Gastroesophageal sphincter (tissue), 3 donors: ENCODE data around the gene ZNF501.

Experiments used
- POLR2AphosphoS5 ChIP-seq: sonication (generic); formaldehyde crosslinking; IDR thresholded peaks from one replicate; pipeline ENCODE4 v1.6.1; 2017; ENCODE audit warnings: antibody characterized with exemption
- TF ChIP-seq, protein P1 (sequence below), 4 experiments: fragments of 200-600 bp in 2 of 4; fragments of 450-650 bp in 2 of 4; sonication (generic) in 1 of 4; IDR thresholded peaks; one replicate each; pipeline ENCODE4 v1.5.1; 2017 to 2019; ENCODE audit warnings: antibody characterized with exemption in 4 of 4, mild to moderate bottlenecking in 2 of 4, moderate library complexity in 2 of 4

DNA sequence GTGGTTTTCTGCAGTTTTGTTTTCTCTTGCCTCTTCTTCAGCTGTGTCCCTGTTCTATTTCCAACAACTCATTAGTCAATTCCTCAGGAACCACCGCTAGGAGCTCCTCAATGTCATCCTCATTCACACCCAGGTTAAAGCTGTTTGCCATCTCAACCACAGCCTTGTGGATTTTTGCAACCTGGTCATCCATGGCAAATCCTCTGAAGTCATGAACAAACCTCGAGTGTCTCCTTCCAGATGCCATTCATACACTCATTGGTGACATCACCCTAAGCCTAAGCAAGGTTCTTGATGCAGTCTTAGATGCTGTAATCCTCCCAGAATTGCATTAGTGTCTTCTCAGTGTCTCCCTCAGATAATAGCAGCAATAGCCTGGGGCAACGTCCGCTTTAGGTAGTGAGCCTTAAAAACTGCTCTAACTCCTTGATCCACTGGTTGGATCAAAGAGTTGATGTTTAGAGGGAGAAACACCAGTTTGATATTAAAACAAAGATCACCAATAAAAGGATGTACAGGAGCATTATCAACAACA, 48.4 kb upstream of the ZNF501 start:
- TF ChIP-seq, protein P1, sequence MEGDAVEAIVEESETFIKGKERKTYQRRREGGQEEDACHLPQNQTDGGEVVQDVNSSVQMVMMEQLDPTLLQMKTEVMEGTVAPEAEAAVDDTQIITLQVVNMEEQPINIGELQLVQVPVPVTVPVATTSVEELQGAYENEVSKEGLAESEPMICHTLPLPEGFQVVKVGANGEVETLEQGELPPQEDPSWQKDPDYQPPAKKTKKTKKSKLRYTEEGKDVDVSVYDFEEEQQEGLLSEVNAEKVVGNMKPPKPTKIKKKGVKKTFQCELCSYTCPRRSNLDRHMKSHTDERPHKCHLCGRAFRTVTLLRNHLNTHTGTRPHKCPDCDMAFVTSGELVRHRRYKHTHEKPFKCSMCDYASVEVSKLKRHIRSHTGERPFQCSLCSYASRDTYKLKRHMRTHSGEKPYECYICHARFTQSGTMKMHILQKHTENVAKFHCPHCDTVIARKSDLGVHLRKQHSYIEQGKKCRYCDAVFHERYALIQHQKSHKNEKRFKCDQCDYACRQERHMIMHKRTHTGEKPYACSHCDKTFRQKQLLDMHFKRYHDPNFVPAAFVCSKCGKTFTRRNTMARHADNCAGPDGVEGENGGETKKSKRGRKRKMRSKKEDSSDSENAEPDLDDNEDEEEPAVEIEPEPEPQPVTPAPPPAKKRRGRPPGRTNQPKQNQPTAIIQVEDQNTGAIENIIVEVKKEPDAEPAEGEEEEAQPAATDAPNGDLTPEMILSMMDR (IDR thresholded peaks at IDR 0.05), result no peak
- TF ChIP-seq POLR2AphosphoS5, result no peak
